ENCODE measurements around the gene POLG2.

- TF ChIP-seq POLR2A (IDR thresholded peaks at IDR 0.05; ENCODE audit: low read depth, low read length), result no peak
- TF ChIP-seq POLR2AphosphoS5 (IDR thresholded peaks at IDR 0.05; ENCODE audit: insufficient read depth, low read depth, low read length), result no peak
- TF ChIP-seq CTCF (IDR thresholded peaks at IDR 0.05; ENCODE audit: extremely low read depth in 1 of 2, insufficient read depth in 1 of 2, low read depth in 1 of 2, low read length in 2 of 2), result no peak
- TF ChIP-seq EZH2 (IDR thresholded peaks at IDR 0.05; ENCODE audit: borderline replicate concordance, low read depth, low read length, severe bottlenecking), result no peak
- no peak for TF ChIP-seq MAX (IDR thresholded peaks at IDR 0.05; ENCODE audit: insufficient read depth, insufficient read length)
- no peak for TF ChIP-seq FOS (IDR thresholded peaks at IDR 0.05; ENCODE audit: borderline replicate concordance, insufficient read depth, low read length)
- TF ChIP-seq MYC (IDR thresholded peaks at IDR 0.05; ENCODE audit: low read depth, low read length), result no peak
- TF ChIP-seq JUN (IDR thresholded peaks at IDR 0.05; ENCODE audit: borderline replicate concordance, insufficient read depth, insufficient read length, low read depth), result no peak
Measured at GRCh38 chr17:64480951-64481350, 15.9 kb downstream of the POLG2 start.

Data from endothelial cell of umbilical vein (primary cell).